ENCODE measurements around the gene PTPRJ.

Gene PTPRJ

GRCh38 chr11:48037709-48038468, 57.5 kb downstream of the PTPRJ start:
- DNase-seq = no peak

GRCh38 chr11:48040830-48041444, 60.6 kb downstream of the PTPRJ start:
- no peak for DNase-seq

DNA sequence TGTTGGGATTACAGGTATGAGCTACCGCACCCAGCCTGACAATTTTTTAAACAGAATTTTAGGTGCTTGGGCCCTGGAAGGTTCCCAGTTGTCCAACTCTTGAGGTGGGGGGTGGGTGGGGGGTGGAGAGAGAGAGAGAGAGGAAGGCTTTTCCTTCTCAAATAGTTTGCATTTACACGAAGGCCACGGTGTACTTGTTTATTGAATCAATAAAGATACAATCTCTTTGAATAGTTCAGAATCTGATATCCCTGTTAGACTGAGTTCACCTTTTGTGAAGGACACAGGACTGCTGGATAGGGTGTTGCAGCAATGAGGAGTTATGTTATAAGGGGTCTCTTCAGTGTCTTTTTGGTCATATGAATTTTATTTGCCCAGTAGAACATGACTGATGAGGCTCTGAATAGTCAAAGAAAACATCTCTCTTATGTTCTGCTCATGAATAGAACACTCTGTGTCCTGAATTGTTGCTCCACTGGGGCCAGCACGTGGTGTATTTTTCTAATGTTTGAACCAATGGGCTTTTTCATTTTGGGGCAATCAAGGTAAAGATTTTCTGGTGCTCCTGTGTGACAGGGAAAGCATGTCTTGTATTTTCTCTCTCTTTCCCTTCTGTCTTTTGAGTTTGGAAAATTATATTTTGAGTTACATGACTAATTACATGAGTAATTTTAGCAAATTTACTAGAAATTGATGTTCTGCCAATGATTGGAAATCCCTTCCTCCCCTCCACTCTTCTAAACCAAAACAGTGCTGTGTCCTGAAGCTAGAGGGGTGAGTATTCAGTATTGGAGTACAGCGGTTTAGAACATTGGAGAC, 61.7 kb downstream of the PTPRJ start:
- peak in 12 of 51 donors; percentile 19 to 80 (median 29) for DNase-seq

- no peak for DNase-seq
Observed at GRCh38 chr11:48043111-48043990, 63.0 kb downstream of the PTPRJ start.

- DNase-seq = no peak
Observed at GRCh38 chr11:48043991-48044512, 63.7 kb downstream of the PTPRJ start.

- peak in 15 of 51 donors; percentile 18 to 43 (median 27) for DNase-seq
Observed at GRCh38 chr11:48044577-48044976, 64.2 kb downstream of the PTPRJ start.

GRCh38 chr11:48045536-48045935, 65.2 kb downstream of the PTPRJ start:
- DNase-seq = no peak

- DNase-seq = peak in 1 of 51 donors; percentile 21
Observed at GRCh38 chr11:48047616-48048015, 67.3 kb downstream of the PTPRJ start.

DNA sequence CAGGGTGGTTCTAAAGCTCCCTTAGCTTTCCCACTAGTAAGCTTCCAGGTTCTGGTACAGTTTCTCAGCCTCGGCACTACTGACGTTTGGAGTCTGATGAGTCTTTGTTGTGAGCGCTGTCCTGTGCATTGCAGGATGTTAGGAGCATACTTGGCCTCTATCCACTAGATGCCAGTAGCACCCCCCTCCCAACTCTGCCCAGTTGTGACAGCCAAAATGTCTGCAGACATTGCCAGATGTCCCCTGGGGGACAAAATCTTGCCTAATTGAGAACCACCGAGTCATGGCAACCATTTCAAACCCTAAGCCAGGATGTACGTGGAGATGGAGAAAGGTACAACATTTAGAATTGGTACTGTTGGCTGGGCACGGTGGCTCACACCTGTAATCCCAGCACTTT, 68.7 kb downstream of the PTPRJ start:
- DNase-seq = peak in 1 of 51 donors; percentile 19

GRCh38 chr11:48050304-48050703, 69.9 kb downstream of the PTPRJ start:
- DNase-seq = no peak

GRCh38 chr11:48051217-48051830, 71.0 kb downstream of the PTPRJ start:
- DNase-seq = no peak

DNA sequence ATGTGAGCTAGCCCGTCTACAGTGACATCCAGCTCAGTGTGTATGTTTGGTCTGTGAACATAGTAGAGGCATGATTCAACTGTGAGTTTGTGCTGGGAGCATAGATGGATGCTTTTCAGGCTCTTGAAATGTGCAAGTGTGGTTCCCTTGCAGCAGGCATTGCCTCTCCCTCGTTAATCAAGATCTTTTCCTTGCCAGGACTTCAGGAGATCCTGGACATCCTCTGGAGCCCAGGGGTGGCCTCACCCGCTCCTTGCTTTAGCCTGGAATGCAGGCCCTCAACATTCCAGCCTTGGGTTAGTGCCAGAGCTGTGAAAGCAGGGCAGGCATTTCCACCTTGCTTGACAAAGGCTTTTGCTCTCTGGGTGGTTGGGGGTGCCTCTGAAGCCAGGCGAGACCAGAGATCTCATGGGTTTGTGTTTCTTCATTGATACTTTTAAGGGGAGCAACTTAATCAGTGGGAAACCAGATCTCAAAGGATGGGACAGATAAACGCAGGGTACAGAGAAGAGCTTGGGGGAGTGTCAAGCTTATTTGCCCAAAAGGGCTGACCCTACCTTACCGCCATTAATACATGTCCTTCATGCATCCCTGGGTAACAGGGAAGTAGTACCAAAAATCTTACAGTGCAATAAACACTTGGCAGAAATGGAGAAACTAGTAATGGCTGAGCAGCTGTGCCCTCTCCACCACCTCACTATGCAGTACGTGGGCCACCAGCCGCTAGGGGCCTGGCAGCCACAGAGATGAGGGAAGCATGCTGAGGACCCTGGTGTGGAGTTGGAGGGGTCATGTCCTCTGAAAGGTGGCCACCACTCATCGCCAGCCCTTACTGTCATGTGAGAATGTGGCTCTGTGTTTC, 72.1 kb downstream of the PTPRJ start:
- DNase-seq = no peak

DNA sequence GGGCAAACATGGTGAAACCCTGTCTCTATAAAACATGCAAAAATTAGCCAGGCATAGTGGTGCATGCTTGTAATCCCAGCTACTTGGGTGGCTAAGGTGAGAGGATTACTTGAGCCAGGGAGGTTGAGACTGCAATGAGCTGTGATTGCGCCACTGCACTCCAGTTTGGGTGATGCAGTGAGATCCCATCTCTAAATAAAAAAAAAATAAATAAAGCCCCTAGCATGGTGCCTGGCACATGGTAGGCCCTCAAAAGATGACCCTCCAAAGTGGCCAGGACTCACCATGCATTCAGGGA, 74.6 kb downstream of the PTPRJ start:
- no peak for DNase-seq

- DNase-seq = no peak
Observed at GRCh38 chr11:48055292-48056132, 75.2 kb downstream of the PTPRJ start.

GRCh38 chr11:48056325-48057183, 76.2 kb downstream of the PTPRJ start:
- no peak for DNase-seq

- no peak for DNase-seq
Observed at GRCh38 chr11:48058064-48058463, 77.7 kb downstream of the PTPRJ start.

GRCh38 chr11:48058788-48059187, 78.4 kb downstream of the PTPRJ start:
- DNase-seq = peak in 3 of 51 donors; percentile 30 to 54 (median 30)

- DNase-seq = no peak
Observed at GRCh38 chr11:48062649-48063048, 82.3 kb downstream of the PTPRJ start.
